HepG2 (cell line): ENCODE measurements around the gene PSPH. TPM values are rescaled to one million over a fixed set of nuclear protein-coding genes. Genes with fewer than 3 reads are reported as not detected.

Experiments
- CHD2 ChIP-seq: IDR thresholded peaks from 2 replicates; pipeline ENCODE4 v1.6.1; 2011; ENCODE audit warnings: low read depth, low read length, improper control_type of control experiment
- GRHL1 ChIP-seq: sonication (generic); formaldehyde crosslinking; conservative IDR thresholded peaks from 2 replicates; pipeline ENCODE4 v1.8.0; 2022; ENCODE audit warnings: missing genetic modification reagents
- HNF1B ChIP-seq: sonication (generic); formaldehyde crosslinking; IDR thresholded peaks from 2 replicates; pipeline ENCODE4 v1.5.1; 2020; ENCODE audit warnings: mild to moderate bottlenecking, moderate library complexity, missing genetic modification reagents
- MTA1 ChIP-seq: sonication (generic); formaldehyde crosslinking; IDR thresholded peaks from 2 replicates; pipeline ENCODE4 v1.4.0; 2020; ENCODE audit warnings: missing genetic modification reagents, mild to moderate bottlenecking, borderline replicate concordance
- MTF2 ChIP-seq: sonication (generic); formaldehyde crosslinking; IDR thresholded peaks from 2 replicates; pipeline ENCODE4 v1.5.0; 2020; ENCODE audit warnings: missing genetic modification reagents, borderline replicate concordance
- MZF1 ChIP-seq: sonication (generic); formaldehyde crosslinking; IDR thresholded peaks from 2 replicates; pipeline ENCODE4 v1.8.1; 2023; ENCODE audit warnings: mild to moderate bottlenecking, missing genetic modification reagents, borderline replicate concordance
- NCOA1 ChIP-seq: sonication (generic); formaldehyde crosslinking; IDR thresholded peaks from 2 replicates; pipeline ENCODE4 v1.9.0; 2021; ENCODE audit warnings: missing genetic modification reagents
- POLR2G ChIP-seq: fragments of 200-400 bp; formaldehyde crosslinking; IDR thresholded peaks from 2 replicates; pipeline ENCODE4 v1.6.1; 2018; ENCODE audit warnings: mild to moderate bottlenecking, low read depth, low read length, moderate library complexity
- RELA ChIP-seq: sonication (generic); formaldehyde crosslinking; IDR thresholded peaks from 2 replicates; pipeline ENCODE4 v1.4.0; 2020; ENCODE audit warnings: missing genetic modification reagents
- RFX1 ChIP-seq: fragments of 450-650 bp; IDR thresholded peaks from 2 replicates; pipeline ENCODE4 v1.6.1; 2017
- SYNCRIP ChIP-seq: fragments of 200-400 bp; formaldehyde crosslinking; IDR thresholded peaks from 2 replicates; pipeline ENCODE4 v1.6.1; 2018; ENCODE audit warnings: mild to moderate bottlenecking, low read depth, low read length; ENCODE audit not compliant: insufficient read depth
- ZNF230 ChIP-seq: sonication (generic); formaldehyde crosslinking; IDR thresholded peaks from 2 replicates; pipeline ENCODE4 v1.4.0; 2020; ENCODE audit warnings: mild to moderate bottlenecking, missing genetic modification reagents
- ZNF788 ChIP-seq: sonication (generic); formaldehyde crosslinking; IDR thresholded peaks from 2 replicates; pipeline ENCODE4 v1.5.0; 2020; ENCODE audit warnings: mild to moderate bottlenecking, missing genetic modification reagents, borderline replicate concordance
- polyA plus RNA-seq, 8 experiments: library from polyadenylated mRNA; depleted of rRNA in 3 of 8; stranded (reverse) in 7 of 8; unstranded in 1 of 8; fragments of >200 nt; fragmentation: Illumina TruSeq in 4 of 8; extraction: Trizol in 4 of 8; gene quantifications; 2 replicates each; pipeline versions ENCODE4 v1.2.1 to v1.2.3, GENCODE V29; 2011 to 2016; ENCODE audit warnings: low read depth in 4 of 8, missing spikeins in 1 of 8, mixed read lengths in 1 of 8; ENCODE audit not compliant: insufficient read depth in 1 of 8
- total RNA-seq, 5 experiments: library from RNA; depleted of rRNA; stranded (reverse); fragments of >200 nt; fragmentation: Illumina TruSeq; extraction: Trizol; gene quantifications; 2 replicates each; pipeline ENCODE4 v1.2.3, GENCODE V29; 2016; ENCODE audit warnings: low read depth in 1 of 5
- TF ChIP-seq, protein P1 (sequence below): sonication (generic); formaldehyde crosslinking; IDR thresholded peaks from 2 replicates; pipeline ENCODE4 v1.5.0; 2020; ENCODE audit warnings: mild to moderate bottlenecking, missing genetic modification reagents
- TF ChIP-seq, protein P2 (sequence below): sonication (generic); formaldehyde crosslinking; IDR thresholded peaks from 2 replicates; pipeline ENCODE4 v1.4.0; 2020; ENCODE audit warnings: missing genetic modification reagents, mild to moderate bottlenecking, borderline replicate concordance
- TF ChIP-seq, protein P3 (sequence below): sonication (generic); formaldehyde crosslinking; IDR thresholded peaks from 2 replicates; pipeline ENCODE4 v1.4.0; 2020; ENCODE audit warnings: missing genetic modification reagents
- TF ChIP-seq, protein P4 (sequence below): IDR thresholded peaks from 2 replicates; pipeline ENCODE4 v1.6.1; 2016; ENCODE audit warnings: mild to moderate bottlenecking
- TF ChIP-seq, protein P5 (sequence below): sonication (generic); formaldehyde crosslinking; IDR thresholded peaks from 2 replicates; pipeline ENCODE4 v1.8.0; 2022; ENCODE audit warnings: mild to moderate bottlenecking, missing genetic modification reagents, moderate library complexity

PSPH gene
- total and polyA plus RNA-seq, 2 of the 13 experiments (the other 11 are each of a cell fraction or from before 2014, with no cell fraction given), result 85.5 to 124 TPM

GRCh38 chr7:56028942-56029630 lies 22.2 kb downstream of the PSPH start (continued):
- TF ChIP-seq, protein P1, sequence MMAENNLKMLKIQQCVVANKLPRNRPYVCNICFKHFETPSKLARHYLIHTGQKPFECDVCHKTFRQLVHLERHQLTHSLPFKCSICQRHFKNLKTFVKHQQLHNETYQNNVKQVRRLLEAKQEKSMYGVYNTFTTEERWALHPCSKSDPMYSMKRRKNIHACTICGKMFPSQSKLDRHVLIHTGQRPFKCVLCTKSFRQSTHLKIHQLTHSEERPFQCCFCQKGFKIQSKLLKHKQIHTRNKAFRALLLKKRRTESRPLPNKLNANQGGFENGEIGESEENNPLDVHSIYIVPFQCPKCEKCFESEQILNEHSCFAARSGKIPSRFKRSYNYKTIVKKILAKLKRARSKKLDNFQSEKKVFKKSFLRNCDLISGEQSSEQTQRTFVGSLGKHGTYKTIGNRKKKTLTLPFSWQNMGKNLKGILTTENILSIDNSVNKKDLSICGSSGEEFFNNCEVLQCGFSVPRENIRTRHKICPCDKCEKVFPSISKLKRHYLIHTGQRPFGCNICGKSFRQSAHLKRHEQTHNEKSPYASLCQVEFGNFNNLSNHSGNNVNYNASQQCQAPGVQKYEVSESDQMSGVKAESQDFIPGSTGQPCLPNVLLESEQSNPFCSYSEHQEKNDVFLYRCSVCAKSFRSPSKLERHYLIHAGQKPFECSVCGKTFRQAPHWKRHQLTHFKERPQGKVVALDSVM (CRISPR knock-in tag), result no peak
- TF ChIP-seq GRHL1 (CRISPR knock-in tag) (no peak), ZNF788 (CRISPR knock-in tag) (no peak), MTA1 (CRISPR knock-in tag) (0 out of 2 replicates have a peak, but pooled peaks have one; percentile 44), ZNF230 (CRISPR knock-in tag) (no peak), POLR2G (no peak), MZF1 (CRISPR knock-in tag) (no peak), MTF2 (CRISPR knock-in tag) (no peak), RELA (CRISPR knock-in tag) (no peak; the same call in 1 of the 2 replicates), RFX1 (no peak), HNF1B (CRISPR knock-in tag) (peak; percentile 60; the same call in 1 of the 2 replicates), NCOA1 (CRISPR knock-in tag) (no peak), SYNCRIP (no peak), CHD2 (no peak)
- TF ChIP-seq, protein P2, sequence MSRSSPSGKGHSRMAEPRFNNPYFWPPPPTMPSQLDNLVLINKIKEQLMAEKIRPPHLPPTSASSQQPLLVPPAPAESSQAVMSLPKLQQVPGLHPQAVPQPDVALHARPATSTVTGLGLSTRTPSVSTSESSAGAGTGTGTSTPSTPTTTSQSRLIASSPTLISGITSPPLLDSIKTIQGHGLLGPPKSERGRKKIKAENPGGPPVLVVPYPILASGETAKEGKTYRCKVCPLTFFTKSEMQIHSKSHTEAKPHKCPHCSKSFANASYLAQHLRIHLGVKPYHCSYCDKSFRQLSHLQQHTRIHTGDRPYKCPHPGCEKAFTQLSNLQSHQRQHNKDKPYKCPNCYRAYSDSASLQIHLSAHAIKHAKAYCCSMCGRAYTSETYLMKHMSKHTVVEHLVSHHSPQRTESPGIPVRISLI (CRISPR knock-in tag), result peak; percentile 80
- TF ChIP-seq, protein P3, sequence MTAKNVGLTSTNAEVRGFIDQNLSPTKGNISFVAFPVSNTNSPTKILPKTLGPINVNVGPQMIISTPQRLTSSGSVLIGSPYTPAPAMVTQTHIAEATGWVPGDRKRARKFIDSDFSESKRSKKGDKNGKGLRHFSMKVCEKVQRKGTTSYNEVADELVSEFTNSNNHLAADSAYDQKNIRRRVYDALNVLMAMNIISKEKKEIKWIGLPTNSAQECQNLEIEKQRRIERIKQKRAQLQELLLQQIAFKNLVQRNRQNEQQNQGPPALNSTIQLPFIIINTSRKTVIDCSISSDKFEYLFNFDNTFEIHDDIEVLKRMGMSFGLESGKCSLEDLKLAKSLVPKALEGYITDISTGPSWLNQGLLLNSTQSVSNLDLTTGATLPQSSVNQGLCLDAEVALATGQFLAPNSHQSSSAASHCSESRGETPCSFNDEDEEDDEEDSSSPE, result no peak
- TF ChIP-seq, protein P4, sequence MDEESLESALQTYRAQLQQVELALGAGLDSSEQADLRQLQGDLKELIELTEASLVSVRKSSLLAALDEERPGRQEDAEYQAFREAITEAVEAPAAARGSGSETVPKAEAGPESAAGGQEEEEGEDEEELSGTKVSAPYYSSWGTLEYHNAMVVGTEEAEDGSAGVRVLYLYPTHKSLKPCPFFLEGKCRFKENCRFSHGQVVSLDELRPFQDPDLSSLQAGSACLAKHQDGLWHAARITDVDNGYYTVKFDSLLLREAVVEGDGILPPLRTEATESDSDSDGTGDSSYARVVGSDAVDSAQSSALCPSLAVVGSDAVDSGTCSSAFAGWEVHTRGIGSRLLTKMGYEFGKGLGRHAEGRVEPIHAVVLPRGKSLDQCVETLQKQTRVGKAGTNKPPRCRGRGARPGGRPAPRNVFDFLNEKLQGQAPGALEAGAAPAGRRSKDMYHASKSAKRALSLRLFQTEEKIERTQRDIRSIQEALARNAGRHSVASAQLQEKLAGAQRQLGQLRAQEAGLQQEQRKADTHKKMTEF (CRISPR knock-in tag), result peak; percentile 64; the same call in 1 of the 2 replicates
- TF ChIP-seq, protein P5, sequence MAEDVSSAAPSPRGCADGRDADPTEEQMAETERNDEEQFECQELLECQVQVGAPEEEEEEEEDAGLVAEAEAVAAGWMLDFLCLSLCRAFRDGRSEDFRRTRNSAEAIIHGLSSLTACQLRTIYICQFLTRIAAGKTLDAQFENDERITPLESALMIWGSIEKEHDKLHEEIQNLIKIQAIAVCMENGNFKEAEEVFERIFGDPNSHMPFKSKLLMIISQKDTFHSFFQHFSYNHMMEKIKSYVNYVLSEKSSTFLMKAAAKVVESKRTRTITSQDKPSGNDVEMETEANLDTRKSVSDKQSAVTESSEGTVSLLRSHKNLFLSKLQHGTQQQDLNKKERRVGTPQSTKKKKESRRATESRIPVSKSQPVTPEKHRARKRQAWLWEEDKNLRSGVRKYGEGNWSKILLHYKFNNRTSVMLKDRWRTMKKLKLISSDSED (CRISPR knock-in tag), result no peak
